ENCODE results near the gene PHF12. TPM values are rescaled to one million over a fixed set of nuclear protein-coding genes. Genes with fewer than 3 reads are reported as not detected.

PHF12 gene
- total and polyA plus RNA-seq, 2 of the 4 experiments (the other 2 are of a cell fraction), result 24.4 to 25.6 TPM

- Histone ChIP-seq H2BK20ac (ENCODE audit: low read depth, low read length) (no peak overlapping the region), H3K36me3 (ENCODE audit: control insufficient read depth, insufficient read depth, low read length) (no peaks in the 10 kb centered on the region), H3K18ac (ENCODE audit: low read depth, low read length) (no peak overlapping the region), H2BK5ac (ENCODE audit: low read depth, low read length, poor library complexity, severe bottlenecking) (no peak overlapping the region), H2AFZ (replicated peaks; ENCODE audit: low read length, poor library complexity) (no peak overlapping the region), H3K27ac (ENCODE audit: insufficient read depth, low read length) (no peak overlapping the region), H2BK120ac (ENCODE audit: low read depth, low read length) (no peak overlapping the region), H3K9ac (ENCODE audit: low read depth, low read length) (no peak overlapping the region), H4K91ac (ENCODE audit: insufficient read depth, low read depth, low read length) (no peak overlapping the region), H3K56ac (ENCODE audit: extremely low read depth, insufficient read depth, low read length) (no peak overlapping the region), H2AK5ac (ENCODE audit: low read depth, low read length) (no peak overlapping the region), H3K9me1 (ENCODE audit: insufficient read depth, low read length) (0 out of 2 replicates have a peak, but pooled peaks cover 4% of the 10 kb centered on the region), H3K23ac (ENCODE audit: low read depth, low read length) (no peak overlapping the region), H4K20me1 (ENCODE audit: insufficient read depth, low read length) (0 out of 2 replicates have a peak, but pooled peaks cover 7% of the 10 kb centered on the region), H4K5ac (ENCODE audit: low read depth, low read length) (no peak overlapping the region), H3K27me3 (ENCODE audit: control insufficient read depth, insufficient read depth, low read length) (peaks cover 84% of the 10 kb centered on the region), H4K8ac (ENCODE audit: low read depth in 2 of 2, low read length in 2 of 2) (no peak overlapping the region), H3K14ac (replicated peaks; ENCODE audit: low read depth, low read length) (no peak overlapping the region), H3K4me2 (ENCODE audit: low read depth, low read length) (no peak overlapping the region), H2AK9ac (replicated peaks; ENCODE audit: low read depth, low read length, poor library complexity) (no peak overlapping the region), H3K4ac (ENCODE audit: low read depth, low read length) (no peak overlapping the region), H3K4me1 (ENCODE audit: control insufficient read depth, insufficient read depth, low read length) (peaks cover 2% of the 10 kb centered on the region; the same call in 1 of the 2 replicates), H3K9me3 (ENCODE audit: control insufficient read depth, insufficient read depth, low read length) (no peaks in the 10 kb centered on the region), H3K4me3 (ENCODE audit: insufficient read depth, low read depth, low read length) (no peak overlapping the region), H2BK15ac (ENCODE audit: low read depth, low read length) (no peak overlapping the region), H3K79me1 (ENCODE audit: low read depth in 1 of 2, low read length in 2 of 2) (no peaks in the 10 kb centered on the region)
- no peak for DNase-seq
- in situ Hi-C loops (cut with MboI; ENCODE audit: low sequenced_read_pairs), result no loop called here
- intact Hi-C loops (cut with micrococcal nuclease), result no loop called here
- ATAC-seq (ENCODE audit: low read depth), result no peak
- dilution Hi-C loops (cut with HindIII; ENCODE audit: low sequenced_read_pairs, unreplicated experiment), result no loop called here
- ChIA-PET POLR2A (ENCODE audit: unreplicated experiment) (no interaction called here), CTCF (no interaction called here)
- 90% methylated on average over 2 of the region's 2 CpGs; no CpG with 5 or more reads in 1 of the 2 experiments for WGBS, 2 experiments (ENCODE audit: extremely low coverage in 2 of 2, insufficient read length in 1 of 2)
- BruUV-seq (replicated peaks), result no TSS peak
- no peak for TF ChIP-seq NFE2L2 (IDR thresholded peaks at IDR 0.05; ENCODE audit: low read depth, low read length)
- no peak for TF ChIP-seq RFX5 (IDR thresholded peaks at IDR 0.05; ENCODE audit: low read depth, low read length)
Observed at GRCh38 chr17:28975031-28975430, 23.7 kb upstream of the PHF12 start.
